Measurements from ENCODE around the gene CNTNAP2.
"Not testable (repeated sequence)": the region's sequence is repeated elsewhere in the genome, so short reads cannot be mapped to it uniquely, and the experiment has no call there.

Gene CNTNAP2

GRCh38 chr7:147593271-147594057, 1476.9 kb downstream of the CNTNAP2 start:
- no peak for DNase-seq

GRCh38 chr7:147595042-147595441, 1478.4 kb downstream of the CNTNAP2 start:
- no peak for DNase-seq

DNA sequence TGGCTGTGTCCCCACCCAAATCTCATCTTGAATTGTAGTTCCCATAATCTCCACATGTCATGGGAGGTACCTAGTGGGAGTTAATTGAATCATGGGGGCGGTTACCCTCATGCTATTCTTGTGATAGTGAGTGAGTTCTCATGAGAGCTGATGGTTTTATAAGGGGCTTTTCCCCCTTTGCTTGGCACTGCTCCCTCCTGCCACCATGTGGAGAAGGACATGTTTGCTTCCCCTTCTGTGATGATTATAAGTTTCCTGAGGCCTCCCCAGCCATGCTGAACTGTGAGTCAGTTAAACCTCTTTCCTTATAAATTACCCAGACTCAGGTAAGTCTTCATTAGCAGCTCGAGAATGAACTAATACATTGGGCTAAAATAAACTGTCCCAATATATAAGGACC, 1482.1 kb downstream of the CNTNAP2 start:
- not testable (repeated sequence) for DNase-seq

GRCh38 chr7:147605323-147605722, 1488.7 kb downstream of the CNTNAP2 start:
- DNase-seq, result no peak

- no peak for DNase-seq
Observed at GRCh38 chr7:147607157-147607800, 1490.7 kb downstream of the CNTNAP2 start.

DNA sequence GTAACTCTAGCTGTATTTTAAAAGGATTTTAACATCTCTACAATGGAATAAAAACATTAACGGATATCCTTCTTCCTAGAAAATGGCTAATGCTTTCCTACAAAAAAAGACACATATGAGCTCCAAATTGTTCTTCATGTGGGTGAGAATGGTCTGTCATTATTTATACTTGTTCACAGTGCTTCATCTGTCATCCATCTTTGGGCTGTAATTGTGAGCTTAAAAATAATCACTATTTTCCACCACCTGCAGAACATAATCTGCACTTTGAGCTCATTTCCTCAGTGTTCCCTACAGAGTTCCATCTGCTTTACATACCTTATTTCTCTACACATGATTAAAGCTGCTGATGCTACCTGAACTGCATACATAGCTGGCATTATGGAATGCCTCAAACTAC, 1494.8 kb downstream of the CNTNAP2 start:
- DNase-seq, result no peak

- no peak for DNase-seq
Observed at GRCh38 chr7:147635288-147635687, 1518.7 kb downstream of the CNTNAP2 start.

- DNase-seq, result no peak
Observed at GRCh38 chr7:147636553-147636952, 1520.0 kb downstream of the CNTNAP2 start.

DNA sequence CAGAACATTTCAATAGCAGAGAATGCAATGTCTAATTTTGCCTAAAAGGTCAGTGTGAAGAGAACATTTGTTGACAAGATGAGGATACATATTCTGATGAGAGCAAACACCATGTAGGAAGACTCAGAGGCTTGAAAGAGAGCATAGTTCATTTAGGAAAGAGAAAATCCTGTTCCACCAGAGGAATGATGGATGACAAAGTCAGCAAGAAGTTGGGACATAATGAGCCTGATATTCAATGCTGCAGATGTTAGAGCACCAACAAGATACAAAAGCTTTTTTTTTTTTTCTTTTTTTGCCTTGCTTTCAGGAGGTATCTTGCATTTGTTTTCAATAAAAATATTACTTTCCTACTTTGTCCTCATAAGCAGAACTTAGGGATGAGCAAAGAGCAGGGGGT, 1522.0 kb downstream of the CNTNAP2 start:
- no peak for DNase-seq

- DNase-seq, result no peak
Observed at GRCh38 chr7:147639037-147639436, 1522.4 kb downstream of the CNTNAP2 start.

DNA sequence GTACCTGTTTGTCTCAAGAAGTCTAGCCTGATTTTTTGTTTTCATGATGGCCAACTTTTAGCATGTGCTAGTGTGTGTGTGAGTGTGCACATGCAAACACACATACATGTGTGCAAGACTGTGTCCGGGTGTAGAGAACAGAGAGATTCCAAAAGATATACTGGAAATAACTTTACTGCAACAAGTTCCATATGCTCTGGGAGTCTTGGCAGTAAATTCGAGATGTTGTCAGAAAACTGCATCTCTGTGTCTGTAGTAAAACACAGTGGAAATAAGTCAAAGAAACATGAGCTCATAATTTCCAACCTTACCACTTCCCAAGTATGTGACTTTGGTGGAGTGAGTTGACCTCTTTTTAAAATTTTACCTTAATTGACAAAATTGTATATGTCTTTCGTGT, 1523.2 kb downstream of the CNTNAP2 start:
- DNase-seq, result no peak

- no peak for DNase-seq
Observed at GRCh38 chr7:147640821-147641220, 1524.2 kb downstream of the CNTNAP2 start.

GRCh38 chr7:147646568-147646967, 1530.0 kb downstream of the CNTNAP2 start:
- DNase-seq, result no peak

GRCh38 chr7:147650991-147651390, 1534.4 kb downstream of the CNTNAP2 start:
- no peak for DNase-seq

DNA sequence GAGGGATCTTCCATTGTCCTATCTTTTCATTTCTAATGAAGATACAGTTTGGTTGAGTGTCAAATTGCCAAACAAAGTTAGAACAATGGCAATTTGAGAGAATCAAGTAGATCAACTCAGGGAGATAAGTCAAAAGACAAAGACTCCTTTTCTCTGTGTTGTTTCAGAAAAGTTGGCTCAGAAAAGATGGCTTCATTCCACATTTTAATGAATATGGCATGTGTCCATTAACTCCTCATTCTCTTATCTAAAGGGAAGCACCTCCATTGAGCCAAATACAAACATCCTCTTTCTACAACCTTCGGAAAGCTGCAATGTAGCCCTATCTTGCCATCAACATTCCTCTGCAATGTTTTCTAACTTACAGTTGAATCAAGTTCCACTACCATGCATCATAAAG, 1535.0 kb downstream of the CNTNAP2 start:
- DNase-seq, result no peak

DNA sequence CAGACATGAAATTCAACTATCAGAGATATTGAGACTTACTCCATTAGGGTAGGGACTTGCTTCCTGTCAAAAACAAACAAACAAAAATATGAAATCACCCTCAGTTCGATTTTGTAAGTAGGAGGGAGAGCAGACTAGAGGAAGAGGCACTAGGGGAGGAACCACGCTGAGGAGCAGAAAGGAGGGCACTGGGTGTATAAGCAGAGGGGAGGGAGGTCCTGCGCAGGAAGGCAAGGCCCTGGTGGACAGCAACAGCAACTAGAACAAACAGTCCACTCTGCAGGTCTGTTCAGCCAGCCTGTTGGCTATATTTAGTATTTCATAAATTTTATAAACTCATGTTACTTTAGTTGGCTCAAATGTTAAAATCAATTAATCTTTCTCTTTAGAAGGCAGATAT, 1536.9 kb downstream of the CNTNAP2 start:
- no peak for DNase-seq

DNA sequence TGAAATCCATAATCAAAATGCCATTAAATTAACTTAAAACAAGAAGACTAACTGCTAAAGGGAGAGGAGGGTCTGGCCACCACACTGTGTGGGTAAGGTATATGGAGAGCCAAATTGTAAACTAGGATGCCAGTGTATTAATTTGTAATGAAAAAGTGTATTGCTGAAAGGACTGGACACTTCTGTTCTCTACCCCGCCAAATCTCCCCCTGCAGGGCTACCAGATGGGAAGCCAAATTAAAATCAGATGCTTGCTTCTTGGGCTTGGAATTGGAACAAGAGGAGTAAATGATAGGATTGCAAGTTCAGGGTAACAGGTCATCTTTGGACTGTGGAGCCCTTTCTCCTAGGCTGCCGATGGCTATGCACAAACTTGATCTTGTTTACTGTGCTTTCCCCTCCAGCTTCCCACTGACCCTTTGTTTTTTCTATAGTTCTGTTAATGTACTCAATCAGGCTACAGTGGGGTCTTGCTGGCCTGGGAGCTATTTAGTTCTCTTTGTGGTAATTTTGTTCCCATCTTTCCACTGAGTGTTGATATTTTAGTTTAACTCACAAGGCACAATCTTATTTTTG, 1541.9 kb downstream of the CNTNAP2 start:
- DNase-seq, result no peak

- DNase-seq, result no peak
Observed at GRCh38 chr7:147659036-147659995, 1542.7 kb downstream of the CNTNAP2 start.

DNA sequence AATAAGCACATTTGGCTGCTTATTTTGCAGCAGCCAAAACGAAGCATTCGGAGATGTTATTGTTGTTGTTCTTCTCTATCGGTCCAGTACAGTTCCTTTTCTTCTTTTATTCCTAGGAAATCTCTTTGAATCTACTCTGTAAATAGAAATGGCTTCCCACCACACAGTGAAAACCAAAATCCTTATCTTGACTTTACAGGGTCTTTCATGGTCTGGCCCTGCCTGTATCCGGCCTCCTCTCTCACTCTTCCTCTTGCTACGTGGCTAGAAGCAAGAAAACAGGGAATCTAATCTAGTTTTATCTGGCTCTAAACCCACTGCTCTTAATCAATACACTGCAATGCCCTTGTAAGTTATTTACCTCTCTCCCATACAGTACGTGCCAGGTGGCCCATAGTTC, 1547.9 kb downstream of the CNTNAP2 start:
- DNase-seq, result no peak

DNA sequence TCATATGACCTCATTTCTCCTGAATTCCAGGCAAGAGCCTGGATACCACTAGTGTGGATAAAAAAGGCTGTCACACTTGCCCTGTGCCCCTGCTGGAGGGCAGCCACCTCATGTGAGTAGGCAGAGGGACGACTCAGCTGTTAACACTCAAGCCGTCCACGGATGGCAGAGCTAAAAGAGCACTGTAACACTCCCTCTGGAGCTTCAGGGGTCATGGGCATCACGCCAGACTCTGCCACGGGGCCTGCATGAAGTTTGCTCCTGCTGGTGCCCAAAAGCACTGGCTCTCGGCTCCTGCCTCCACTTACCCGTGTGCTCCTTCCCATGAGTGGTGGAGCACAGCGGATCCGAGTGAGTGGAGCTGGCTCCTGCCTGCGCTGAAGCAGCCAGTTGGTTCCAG, 1554.2 kb downstream of the CNTNAP2 start:
- DNase-seq, result no peak

DNA sequence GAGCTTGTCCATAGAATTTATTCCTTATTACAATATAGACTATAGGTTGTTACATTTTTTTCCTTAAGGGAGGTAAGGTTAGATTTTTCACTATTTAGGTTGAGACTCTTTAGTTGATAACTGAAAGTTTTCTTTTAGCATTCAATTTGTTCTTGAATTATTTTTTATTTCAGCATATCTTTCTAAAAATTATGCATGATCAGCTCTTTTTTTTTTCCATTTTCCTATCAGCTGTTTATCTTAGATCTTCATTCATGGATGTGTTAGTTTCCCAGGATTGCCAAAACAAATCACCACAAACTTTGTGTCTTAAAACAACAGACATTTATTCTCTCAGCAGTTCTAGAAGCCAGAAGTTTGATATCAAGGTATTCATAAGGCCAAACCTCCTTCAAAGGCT, 1558.1 kb downstream of the CNTNAP2 start:
- DNase-seq, result no peak

GRCh38 chr7:147678943-147679342, 1562.3 kb downstream of the CNTNAP2 start:
- DNase-seq, result no peak

DNA sequence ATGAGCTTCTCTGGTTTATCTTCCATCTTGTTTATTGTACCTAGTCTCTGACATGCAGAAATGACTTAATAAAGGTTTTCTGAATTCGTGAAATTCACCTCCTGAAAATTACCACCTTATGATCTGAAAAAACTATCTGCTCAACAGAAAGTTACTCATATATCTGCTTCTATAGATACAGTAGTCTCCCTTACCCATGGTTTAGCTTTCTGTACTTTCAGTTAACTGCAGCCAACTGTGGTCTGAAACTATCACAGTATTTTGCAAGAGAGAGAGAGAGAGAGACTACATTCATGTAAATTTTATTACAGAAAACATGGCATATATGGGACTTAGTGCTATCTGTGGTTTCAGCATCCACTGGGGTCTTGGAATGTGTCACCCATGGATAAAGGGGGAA, 1564.9 kb downstream of the CNTNAP2 start:
- DNase-seq, result no peak
